ENCODE measurements around the gene DYDC2. TPM values are rescaled to one million over a fixed set of nuclear protein-coding genes. Genes with fewer than 3 reads are reported as not detected.
A peak's percentile ranks its signal among the peaks of the same experiment; 100 is the strongest.

Gene DYDC2
- polyA plus RNA-seq, 1 experiment: not detected

DNA sequence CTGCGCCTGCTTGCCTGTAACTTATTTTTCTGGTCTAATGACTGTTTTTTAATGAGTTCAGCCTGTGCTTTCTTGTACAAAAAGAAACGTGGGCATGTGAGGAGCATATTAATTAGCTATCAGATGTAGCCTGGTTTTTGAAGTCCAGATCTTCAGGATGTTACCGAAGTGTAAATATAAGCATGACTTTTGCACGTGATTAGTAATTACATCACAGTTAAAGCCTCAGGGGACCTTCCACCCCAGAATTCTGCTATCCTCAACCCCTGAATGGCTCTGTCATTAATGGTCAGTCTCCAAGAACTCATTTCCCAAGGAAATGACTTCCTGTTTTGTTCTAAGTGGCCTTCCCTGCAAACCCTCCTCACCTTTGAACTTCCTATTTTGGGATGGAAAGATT, 49.6 kb downstream of the DYDC2 start:
- peaks cover 4% of the 10 kb centered on the region; the same call in 1 of the 2 replicates for H3K27me3 ChIP-seq (ENCODE audit: control insufficient read depth, insufficient read depth, low read length)
- no peaks in the 10 kb centered on the region for H3K36me3 ChIP-seq (ENCODE audit: control insufficient read depth, insufficient read depth, low read length)
- POLR2A ChIA-PET: no interaction called here
- CTCF ChIA-PET: no interaction called here
- DNase-seq (ENCODE audit: low read depth): no peak
- H3K4me3 ChIP-seq (ENCODE audit: low read depth, low read length): no peak overlapping the region
- TF ChIP-seq, protein P1, sequence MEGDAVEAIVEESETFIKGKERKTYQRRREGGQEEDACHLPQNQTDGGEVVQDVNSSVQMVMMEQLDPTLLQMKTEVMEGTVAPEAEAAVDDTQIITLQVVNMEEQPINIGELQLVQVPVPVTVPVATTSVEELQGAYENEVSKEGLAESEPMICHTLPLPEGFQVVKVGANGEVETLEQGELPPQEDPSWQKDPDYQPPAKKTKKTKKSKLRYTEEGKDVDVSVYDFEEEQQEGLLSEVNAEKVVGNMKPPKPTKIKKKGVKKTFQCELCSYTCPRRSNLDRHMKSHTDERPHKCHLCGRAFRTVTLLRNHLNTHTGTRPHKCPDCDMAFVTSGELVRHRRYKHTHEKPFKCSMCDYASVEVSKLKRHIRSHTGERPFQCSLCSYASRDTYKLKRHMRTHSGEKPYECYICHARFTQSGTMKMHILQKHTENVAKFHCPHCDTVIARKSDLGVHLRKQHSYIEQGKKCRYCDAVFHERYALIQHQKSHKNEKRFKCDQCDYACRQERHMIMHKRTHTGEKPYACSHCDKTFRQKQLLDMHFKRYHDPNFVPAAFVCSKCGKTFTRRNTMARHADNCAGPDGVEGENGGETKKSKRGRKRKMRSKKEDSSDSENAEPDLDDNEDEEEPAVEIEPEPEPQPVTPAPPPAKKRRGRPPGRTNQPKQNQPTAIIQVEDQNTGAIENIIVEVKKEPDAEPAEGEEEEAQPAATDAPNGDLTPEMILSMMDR (IDR thresholded peaks at IDR 0.05; ENCODE audit: insufficient read depth, low read depth, low read length): no peak

DNA sequence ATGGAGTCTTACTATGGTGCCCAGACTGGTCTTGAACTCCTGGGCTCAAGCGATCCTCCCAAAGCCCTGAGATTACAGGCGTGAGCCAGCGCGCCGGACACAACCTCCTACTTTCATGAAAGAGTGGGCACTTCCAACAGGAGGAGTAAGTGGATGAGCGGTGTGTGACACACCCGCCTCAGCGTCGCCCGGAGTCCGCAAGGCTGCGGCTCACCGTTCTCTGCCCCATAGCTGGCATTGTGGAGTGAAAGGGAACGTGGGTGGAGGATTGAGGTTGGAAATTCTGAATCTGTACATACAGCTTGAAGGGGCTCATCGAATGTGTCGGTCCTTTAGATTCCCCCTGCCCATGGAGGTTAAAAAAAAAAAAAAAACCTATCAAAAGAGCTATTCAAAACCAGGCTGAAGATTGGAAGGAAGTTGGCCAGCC, 51.2 kb downstream of the DYDC2 start:
- peak overlapping the region; percentile 42 for H3K4me3 ChIP-seq (ENCODE audit: low read depth, low read length)
- no peaks in the 10 kb centered on the region for H3K36me3 ChIP-seq (ENCODE audit: control insufficient read depth, insufficient read depth, low read length)
- H3K27me3 ChIP-seq (ENCODE audit: control insufficient read depth, insufficient read depth, low read length): peaks cover 4% of the 10 kb centered on the region; the same call in 1 of the 2 replicates
- DNase-seq (ENCODE audit: low read depth): no peak
- ChIA-PET CTCF (interaction anchor here (1.4 kb wide), 1 partner anchor 11 kb away, joined by 4 read pairs; no protein-coding TSS in a partner anchor), POLR2A (no interaction called here)
- TF ChIP-seq, protein P1 (IDR thresholded peaks at IDR 0.05; ENCODE audit: insufficient read depth, low read depth, low read length): no peak

DNA sequence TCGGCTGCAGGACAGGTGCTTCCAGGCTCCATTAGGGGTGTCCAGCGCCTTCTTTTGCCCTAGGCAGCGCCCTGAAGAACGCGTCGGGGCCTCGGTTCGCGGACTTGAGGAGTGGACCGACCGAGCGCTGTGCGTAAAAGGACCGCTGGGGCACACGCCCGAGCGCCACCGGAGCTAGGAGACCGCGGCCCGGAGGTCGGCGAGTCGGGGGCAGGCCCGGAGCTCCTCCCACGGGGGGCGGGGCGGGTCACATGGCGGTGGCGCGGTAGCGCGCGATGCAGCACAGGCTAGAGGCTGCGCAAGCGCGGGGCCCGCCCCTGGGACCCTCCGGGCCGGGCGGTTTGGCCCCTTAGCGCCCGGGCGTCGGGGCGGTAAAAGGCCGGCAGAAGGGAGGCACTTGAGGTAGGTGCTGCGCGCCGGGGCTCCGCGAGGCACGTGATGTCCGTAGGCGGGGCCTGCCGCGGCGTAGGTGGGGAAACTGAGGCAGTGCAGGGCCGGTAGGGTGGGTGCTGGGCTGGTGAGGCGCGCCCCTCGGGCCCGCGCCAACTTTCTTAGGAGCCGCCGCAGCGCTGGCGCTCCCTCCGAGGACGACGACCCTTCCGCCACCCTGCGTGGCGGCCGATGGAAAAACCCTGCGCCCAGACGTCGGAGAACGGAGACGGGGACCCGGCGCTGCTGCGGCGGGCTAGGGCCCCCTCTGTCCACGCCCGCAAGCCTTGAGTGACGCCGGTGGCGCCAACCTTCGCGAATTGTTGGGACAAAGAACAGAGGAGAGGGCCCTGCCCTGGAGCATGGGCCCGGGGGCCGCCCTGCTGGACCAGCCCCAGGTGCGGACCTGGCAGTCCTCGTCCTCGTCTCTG, 51.9 kb downstream of the DYDC2 start, which contains the start of gene PRXL2A:
PRXL2A (plus strand) TSS at position 310 of the 860 bp plus-strand sequence. CDS start 11,917 bp downstream, outside the sequence.
- no peaks in the 10 kb centered on the region for H3K36me3 ChIP-seq (ENCODE audit: control insufficient read depth, insufficient read depth, low read length)
- CTCF ChIA-PET: interaction anchor here (1.4 kb wide), 1 partner anchor 12 kb away, joined by 4 read pairs; no protein-coding TSS in a partner anchor
- peak within 1 kb of the TSS; percentile 42 for H3K4me3 ChIP-seq (ENCODE audit: low read depth, low read length)
- TF ChIP-seq, protein P1 (IDR thresholded peaks at IDR 0.05; ENCODE audit: insufficient read depth, low read depth, low read length): no peak
- no peak for DNase-seq (ENCODE audit: low read depth)
- peaks cover 2% of the 10 kb centered on the region; the same call in 1 of the 2 replicates for H3K27me3 ChIP-seq (ENCODE audit: control insufficient read depth, insufficient read depth, low read length)
- POLR2A ChIA-PET: no interaction called here

DNA sequence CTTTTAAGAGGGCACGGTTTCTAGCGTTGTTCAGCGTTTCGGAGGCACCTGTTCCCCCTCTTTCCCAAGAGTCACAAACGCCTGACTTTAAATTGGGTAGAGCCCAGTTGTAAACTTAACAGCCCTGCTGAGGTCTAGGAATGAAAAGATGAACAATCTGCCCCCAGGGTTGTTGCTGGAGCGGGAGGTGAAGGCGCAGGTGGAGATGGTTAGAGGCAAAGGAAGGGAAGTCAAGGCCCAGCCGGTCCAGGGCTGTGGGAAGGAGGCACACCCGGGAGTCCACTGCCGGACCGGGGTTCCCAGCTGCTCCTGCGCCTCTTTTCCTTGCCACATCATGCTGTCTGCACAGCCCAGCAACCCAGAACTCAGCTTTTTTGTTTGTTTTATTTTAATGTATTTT, 52.5 kb downstream of the DYDC2 start:
- ChIA-PET CTCF (no interaction called here), POLR2A (no interaction called here)
- Histone ChIP-seq H3K36me3 (ENCODE audit: control insufficient read depth, insufficient read depth, low read length) (no peaks in the 10 kb centered on the region), H3K27me3 (ENCODE audit: control insufficient read depth, insufficient read depth, low read length) (peaks cover 2% of the 10 kb centered on the region; the same call in 1 of the 2 replicates), H3K4me3 (ENCODE audit: low read depth, low read length) (no peak overlapping the region)
- DNase-seq (ENCODE audit: low read depth): no peak
- TF ChIP-seq, protein P1 (IDR thresholded peaks at IDR 0.05; ENCODE audit: insufficient read depth, low read depth, low read length): no peak

DNA sequence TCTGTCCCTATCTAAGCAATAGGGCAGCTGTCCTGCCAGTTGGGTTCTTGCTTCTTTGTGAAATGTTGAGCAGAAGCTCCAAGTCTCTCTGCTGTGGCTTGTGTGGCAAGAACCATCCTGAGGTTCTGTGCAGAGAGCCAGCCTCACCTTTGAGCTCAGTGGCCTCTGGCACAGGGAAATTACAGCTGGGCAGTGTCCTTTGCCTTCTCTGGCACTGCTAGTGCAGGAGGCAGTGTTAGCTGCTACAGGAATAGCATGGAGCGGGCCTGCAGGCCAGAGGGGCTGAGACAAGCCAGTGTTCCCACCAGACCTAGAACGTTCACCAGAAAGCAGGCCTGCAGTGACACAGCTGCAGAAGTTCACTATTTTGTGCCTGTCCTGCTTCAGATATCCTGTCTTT, 53.5 kb downstream of the DYDC2 start:
- H3K27me3 ChIP-seq (ENCODE audit: control insufficient read depth, insufficient read depth, low read length): peaks cover 2% of the 10 kb centered on the region; the same call in 1 of the 2 replicates
- H3K36me3 ChIP-seq (ENCODE audit: control insufficient read depth, insufficient read depth, low read length): no peaks in the 10 kb centered on the region
- POLR2A ChIA-PET: no interaction called here
- CTCF ChIA-PET: no interaction called here
- TF ChIP-seq, protein P1 (IDR thresholded peaks at IDR 0.05; ENCODE audit: insufficient read depth, low read depth, low read length): no peak
- no peak overlapping the region for H3K4me3 ChIP-seq (ENCODE audit: low read depth, low read length)
- DNase-seq (ENCODE audit: low read depth): no peak

Data from BJ (cell line).